GM18519 (cell line): Measurements from ENCODE around the gene BAAT.
"Not testable (repeated sequence)": the region's sequence is repeated elsewhere in the genome, so short reads cannot be mapped to it uniquely, and the experiment has no call there.

Source experiments
- ATAC-seq: cut with Tn5 transposase; IDR thresholded peaks from one replicate; pipeline ENCODE4 v1.9.1; 2021; ENCODE audit warnings: mild to moderate bottlenecking, moderate library complexity; ENCODE audit not compliant: unreplicated experiment, low FRiP score

BAAT gene

GRCh38 chr9:101366038-101366756 is 18.6 kb downstream of the BAAT start:
- no peak for ATAC-seq

GRCh38 chr9:101365181-101365580 is 19.6 kb downstream of the BAAT start:
- no peak for ATAC-seq

- no peak for ATAC-seq
These were observed 22.4 kb downstream of the BAAT start for GRCh38 chr9:101362450-101362849.

GRCh38 chr9:101360647-101361046 is 24.2 kb downstream of the BAAT start:
- ATAC-seq, result no peak

- ATAC-seq, result no peak
These were observed 25.1 kb downstream of the BAAT start for GRCh38 chr9:101359679-101360078.

GRCh38 chr9:101356619-101357018 is 28.2 kb downstream of the BAAT start:
- no peak for ATAC-seq

- no peak for ATAC-seq
These were observed 29.8 kb downstream of the BAAT start for GRCh38 chr9:101354765-101355708.

GRCh38 chr9:101354143-101354764 is 30.6 kb downstream of the BAAT start:
- no peak for ATAC-seq

GRCh38 chr9:101353683-101354082 is 31.1 kb downstream of the BAAT start:
- ATAC-seq, result no peak

GRCh38 chr9:101352892-101353463 is 31.8 kb downstream of the BAAT start:
- ATAC-seq, result no peak

GRCh38 chr9:101350285-101350684 is 34.5 kb downstream of the BAAT start:
- no peak for ATAC-seq

- no peak for ATAC-seq
These were observed 42.2 kb downstream of the BAAT start for GRCh38 chr9:101342595-101342994.

- no peak for ATAC-seq
These were observed 42.8 kb downstream of the BAAT start for GRCh38 chr9:101341958-101342357.

- ATAC-seq, result no peak
These were observed 47.6 kb downstream of the BAAT start for GRCh38 chr9:101337237-101337636.

- no peak for ATAC-seq
These were observed 48.7 kb downstream of the BAAT start for GRCh38 chr9:101336091-101336490.

- no peak for ATAC-seq
These were observed 50.7 kb downstream of the BAAT start for GRCh38 chr9:101333926-101334702.

GRCh38 chr9:101333490-101333889 is 51.3 kb downstream of the BAAT start:
- ATAC-seq, result no peak

- no peak for ATAC-seq
These were observed 52.4 kb downstream of the BAAT start for GRCh38 chr9:101332362-101332761.

GRCh38 chr9:101327422-101327909 is 57.3 kb downstream of the BAAT start:
- not testable (repeated sequence) for ATAC-seq

GRCh38 chr9:101326501-101326900 is 58.3 kb downstream of the BAAT start:
- no peak for ATAC-seq
